Neural progenitor cell (in vitro differentiated cells): Measurements from ENCODE around the gene SURF4. TPM values are rescaled to one million over a fixed set of nuclear protein-coding genes. Genes with fewer than 3 reads are reported as not detected.

Source experiments
- DNase-seq: peaks from one replicate; pipeline ENCODE4 v3.0.0-alpha.2; 2016; ENCODE audit warnings: low spot score
- H2AFZ ChIP-seq: fragments of 200-600 bp; sonication (generic); replicated peaks from 2 replicates; pipeline ENCODE4 v1.6.1; 2016; ENCODE audit warnings: antibody characterized with exemption
- H3F3A ChIP-seq: fragments of 200-600 bp; sonication (generic); 2 replicates; pipeline ENCODE4 v1.6.1; 2016; ENCODE audit warnings: antibody characterized with exemption, low read depth
- H3K27ac ChIP-seq: fragments of 200-600 bp; sonication (generic); 2 replicates; pipeline ENCODE4 v1.5.1; 2016; ENCODE audit warnings: mild to moderate bottlenecking
- H3K27me3 ChIP-seq: fragments of 200-600 bp; sonication (generic); 2 replicates; pipeline ENCODE4 v1.6.1; 2016; ENCODE audit warnings: mild to moderate bottlenecking, moderate library complexity
- H3K36me3 ChIP-seq: fragments of 200-600 bp; sonication (generic); 2 replicates; pipeline ENCODE4 v1.5.1; 2016
- H3K4me1 ChIP-seq: fragments of 200-600 bp; sonication (generic); 2 replicates; pipeline ENCODE4 v1.6.1; 2016; ENCODE audit warnings: mixed run types
- H3K4me2 ChIP-seq: fragments of 200-600 bp; sonication (generic); 2 replicates; pipeline ENCODE4 v1.6.1; 2016
- H3K4me3 ChIP-seq: fragments of 200-600 bp; sonication (generic); 2 replicates; pipeline ENCODE4 v1.5.1; 2016
- H3K79me2 ChIP-seq: fragments of 200-600 bp; sonication (generic); 2 replicates; pipeline ENCODE4 v1.6.1; 2016; ENCODE audit warnings: low read depth
- H3K9ac ChIP-seq: fragments of 200-600 bp; sonication (generic); 2 replicates; pipeline ENCODE4 v1.6.1; 2016
- H3K9me3 ChIP-seq: fragments of 200-600 bp; sonication (generic); 2 replicates; pipeline ENCODE4 v1.5.1; 2016; ENCODE audit warnings: low read depth
- H4K20me1 ChIP-seq: fragments of 200-600 bp; sonication (generic); 2 replicates; pipeline ENCODE4 v1.6.1; 2016; ENCODE audit warnings: low read depth
- H3K27ac Mint-ChIP-seq: 3 replicates; pipeline ENCODE4 v1.8.0; 2021; ENCODE audit warnings: mixed read lengths
- H3K27me3 Mint-ChIP-seq: 2 replicates; pipeline ENCODE4 v1.8.0; 2022; ENCODE audit warnings: low read depth, mild to moderate bottlenecking, inconsistent platforms, moderate library complexity, mixed read lengths; ENCODE audit not compliant: insufficient read depth
- H3K36me3 Mint-ChIP-seq: 3 replicates; pipeline ENCODE4 v1.8.0; 2021; ENCODE audit warnings: mixed read lengths
- H3K4me1 Mint-ChIP-seq: 3 replicates; pipeline ENCODE4 v1.8.0; 2021; ENCODE audit warnings: mixed read lengths
- H3K4me3 Mint-ChIP-seq: 3 replicates; pipeline ENCODE4 v1.8.0; 2021; ENCODE audit warnings: mild to moderate bottlenecking, moderate library complexity, mixed read lengths
- H3K9me3 Mint-ChIP-seq: 3 replicates; pipeline ENCODE4 v1.8.0; 2020; ENCODE audit warnings: mixed read lengths
- EZH2 ChIP-seq: fragments of 200-600 bp; sonication (generic); IDR thresholded peaks from 2 replicates; pipeline ENCODE4 v1.6.1; 2017; ENCODE audit warnings: antibody characterized with exemption, mild to moderate bottlenecking, moderate library complexity
- EZH2phosphoT487 ChIP-seq: fragments of 200-600 bp; sonication (generic); IDR thresholded peaks from 2 replicates; pipeline ENCODE4 v1.6.1; 2017; ENCODE audit warnings: antibody characterized with exemption
- total RNA-seq: library from RNA; depleted of rRNA; stranded (reverse); fragments of >200 nt; gene quantifications from 2 replicates; pipeline ENCODE4 v1.2.3, GENCODE V29; 2015; ENCODE audit warnings: low replicate concordance
- TF ChIP-seq, protein P1 (sequence below): fragments of 200-600 bp; sonication (generic); IDR thresholded peaks from 2 replicates; pipeline ENCODE4 v1.5.1; 2017; ENCODE audit warnings: antibody characterized with exemption, mild to moderate bottlenecking

SURF4 gene
- total RNA-seq, 1 donor from 2014 or later, result 102 TPM

DNA sequence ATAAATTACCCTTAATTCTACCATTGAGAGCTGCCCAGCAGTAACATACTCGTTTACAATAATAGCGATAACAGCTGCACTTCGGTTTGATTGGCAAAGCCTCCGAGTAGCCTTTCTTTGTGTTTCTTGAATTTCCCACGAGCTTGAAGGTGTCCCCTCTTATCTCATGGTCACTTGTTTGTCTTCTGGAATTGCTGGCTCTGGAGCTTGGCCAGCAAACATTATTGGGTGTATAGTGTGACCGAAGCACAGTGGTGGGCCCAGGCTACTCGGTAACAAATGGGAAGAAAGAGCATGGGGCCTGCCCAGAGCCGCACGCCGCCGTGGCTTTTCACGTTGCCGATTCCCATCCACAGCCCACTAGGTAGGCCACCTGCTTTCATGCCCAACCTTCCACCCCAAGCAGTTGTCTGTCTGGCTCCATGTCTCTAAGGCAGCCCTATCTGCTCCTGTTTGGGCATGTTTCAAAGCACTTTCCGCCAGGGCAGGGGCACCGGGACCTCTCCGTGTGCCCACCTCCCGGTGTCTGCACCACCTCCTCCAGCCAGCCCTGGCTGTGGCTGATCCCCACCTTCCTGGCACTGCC lies 9.0 kb upstream of the SURF4 start:
- no peak overlapping the region for H2AFZ ChIP-seq
- Mint-ChIP-seq H3K9me3 (no peaks in the 10 kb centered on the region), H3K4me1 (no peaks in the 10 kb centered on the region), H3K36me3 (peaks cover 2% of the 10 kb centered on the region), H3K4me3 (no peak overlapping the region), H3K27ac (no peak overlapping the region), H3K27me3 (peaks cover 1% of the 10 kb centered on the region)
- H3K27ac ChIP-seq, result no peak overlapping the region
- H3F3A ChIP-seq, result no peaks in the 10 kb centered on the region
- H3K4me3 ChIP-seq, result no peak overlapping the region
- H3K9me3 ChIP-seq, result no peaks in the 10 kb centered on the region
- no peak overlapping the region for H3K9ac ChIP-seq
- TF ChIP-seq EZH2phosphoT487, result no peak
- TF ChIP-seq, protein P1, sequence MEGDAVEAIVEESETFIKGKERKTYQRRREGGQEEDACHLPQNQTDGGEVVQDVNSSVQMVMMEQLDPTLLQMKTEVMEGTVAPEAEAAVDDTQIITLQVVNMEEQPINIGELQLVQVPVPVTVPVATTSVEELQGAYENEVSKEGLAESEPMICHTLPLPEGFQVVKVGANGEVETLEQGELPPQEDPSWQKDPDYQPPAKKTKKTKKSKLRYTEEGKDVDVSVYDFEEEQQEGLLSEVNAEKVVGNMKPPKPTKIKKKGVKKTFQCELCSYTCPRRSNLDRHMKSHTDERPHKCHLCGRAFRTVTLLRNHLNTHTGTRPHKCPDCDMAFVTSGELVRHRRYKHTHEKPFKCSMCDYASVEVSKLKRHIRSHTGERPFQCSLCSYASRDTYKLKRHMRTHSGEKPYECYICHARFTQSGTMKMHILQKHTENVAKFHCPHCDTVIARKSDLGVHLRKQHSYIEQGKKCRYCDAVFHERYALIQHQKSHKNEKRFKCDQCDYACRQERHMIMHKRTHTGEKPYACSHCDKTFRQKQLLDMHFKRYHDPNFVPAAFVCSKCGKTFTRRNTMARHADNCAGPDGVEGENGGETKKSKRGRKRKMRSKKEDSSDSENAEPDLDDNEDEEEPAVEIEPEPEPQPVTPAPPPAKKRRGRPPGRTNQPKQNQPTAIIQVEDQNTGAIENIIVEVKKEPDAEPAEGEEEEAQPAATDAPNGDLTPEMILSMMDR, result no peak
- TF ChIP-seq EZH2, result no peak
- no peaks in the 10 kb centered on the region for H3K79me2 ChIP-seq
- H3K27me3 ChIP-seq, result no peaks in the 10 kb centered on the region
- no peaks in the 10 kb centered on the region for H4K20me1 ChIP-seq
- no peaks in the 10 kb centered on the region for H3K36me3 ChIP-seq
- no peak for DNase-seq
- H3K4me2 ChIP-seq, result no peak overlapping the region
- H3K4me1 ChIP-seq, result no peaks in the 10 kb centered on the region

DNA sequence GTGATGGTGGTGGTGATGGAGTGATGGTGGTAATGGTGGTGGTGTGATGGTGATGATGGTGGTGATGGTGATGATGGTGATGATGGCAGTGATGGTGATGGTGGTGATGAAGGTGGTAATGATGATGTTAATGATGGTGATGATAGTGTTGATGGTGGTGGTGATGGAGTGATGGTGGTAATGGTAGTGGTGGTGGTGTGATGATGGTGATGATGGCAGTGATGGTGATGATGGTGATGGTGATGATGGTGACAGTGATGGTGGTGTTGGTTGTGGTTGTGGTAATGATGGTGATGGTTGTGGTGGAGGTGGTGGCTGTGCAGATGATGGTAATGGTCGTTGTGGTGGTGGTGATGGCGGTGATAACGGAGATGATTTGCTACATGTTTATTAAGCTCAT lies 7.6 kb upstream of the SURF4 start:
- no peak overlapping the region for H3K27ac Mint-ChIP-seq
- no peak overlapping the region for H3K4me3 ChIP-seq
- H3K4me1 Mint-ChIP-seq, result peaks cover 2% of the 10 kb centered on the region
- H2AFZ ChIP-seq, result no peak overlapping the region
- H3K4me1 ChIP-seq, result no peaks in the 10 kb centered on the region
- H3K79me2 ChIP-seq, result no peaks in the 10 kb centered on the region
- no peaks in the 10 kb centered on the region for H3K9me3 ChIP-seq
- H3F3A ChIP-seq, result no peaks in the 10 kb centered on the region
- H3K36me3 ChIP-seq, result no peaks in the 10 kb centered on the region
- no peaks in the 10 kb centered on the region for H4K20me1 ChIP-seq
- H3K27me3 Mint-ChIP-seq, result peaks cover 2% of the 10 kb centered on the region
- no peak overlapping the region for H3K27ac ChIP-seq
- H3K27me3 ChIP-seq, result no peaks in the 10 kb centered on the region
- H3K36me3 Mint-ChIP-seq, result no peaks in the 10 kb centered on the region
- H3K9me3 Mint-ChIP-seq, result no peaks in the 10 kb centered on the region
- H3K4me3 Mint-ChIP-seq, result no peak overlapping the region
- TF ChIP-seq EZH2, result no peak
- TF ChIP-seq EZH2phosphoT487, result no peak
- no peak overlapping the region for H3K9ac ChIP-seq
- H3K4me2 ChIP-seq, result no peak overlapping the region
- no peak for DNase-seq

DNA sequence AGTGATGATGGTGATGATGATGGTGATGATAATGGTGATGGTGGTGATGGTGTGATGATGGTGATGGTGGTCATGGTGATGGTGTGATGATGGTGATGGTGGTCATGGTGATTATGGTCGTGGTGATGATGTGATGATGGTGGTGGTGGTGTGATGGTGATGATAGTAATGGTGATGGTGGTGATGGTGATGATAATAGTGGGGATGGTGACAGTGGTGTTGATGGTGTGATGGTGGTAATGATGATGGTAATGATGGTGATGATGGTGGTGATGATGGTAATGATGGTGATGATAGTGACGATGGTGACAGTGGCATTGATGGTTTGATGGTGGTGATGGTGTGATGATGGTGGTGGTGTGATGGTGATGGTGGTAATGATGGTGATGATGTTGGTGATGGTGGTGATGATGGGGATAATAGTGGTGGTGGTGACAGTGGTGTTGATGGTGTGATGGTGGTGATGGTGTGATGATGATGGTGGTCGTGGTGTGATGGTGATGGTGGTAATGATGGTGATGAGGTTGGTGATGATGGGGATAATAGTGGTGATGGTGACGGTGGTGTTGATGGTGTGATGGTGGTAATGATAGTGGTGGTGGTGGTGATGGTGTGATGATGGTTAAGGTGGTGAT lies 6.8 kb upstream of the SURF4 start:
- H2AFZ ChIP-seq, result no peak overlapping the region
- Mint-ChIP-seq H3K4me1 (peaks cover 6% of the 10 kb centered on the region), H3K4me3 (no peak overlapping the region), H3K36me3 (no peaks in the 10 kb centered on the region), H3K27me3 (peaks cover 2% of the 10 kb centered on the region), H3K9me3 (no peaks in the 10 kb centered on the region), H3K27ac (no peak overlapping the region)
- no peaks in the 10 kb centered on the region for H3K79me2 ChIP-seq
- H3K9me3 ChIP-seq, result no peaks in the 10 kb centered on the region
- TF ChIP-seq, protein P1, result no peak
- no peak for TF ChIP-seq EZH2phosphoT487
- no peak for TF ChIP-seq EZH2
- no peak overlapping the region for H3K4me3 ChIP-seq
- H3K9ac ChIP-seq, result no peak overlapping the region
- H3K4me2 ChIP-seq, result no peak overlapping the region
- no peak for DNase-seq
- H3K27ac ChIP-seq, result no peak overlapping the region
- no peaks in the 10 kb centered on the region for H3K36me3 ChIP-seq
- no peaks in the 10 kb centered on the region for H3K4me1 ChIP-seq
- H3F3A ChIP-seq, result no peaks in the 10 kb centered on the region
- peaks cover 1% of the 10 kb centered on the region for H3K27me3 ChIP-seq
- no peaks in the 10 kb centered on the region for H4K20me1 ChIP-seq

DNA sequence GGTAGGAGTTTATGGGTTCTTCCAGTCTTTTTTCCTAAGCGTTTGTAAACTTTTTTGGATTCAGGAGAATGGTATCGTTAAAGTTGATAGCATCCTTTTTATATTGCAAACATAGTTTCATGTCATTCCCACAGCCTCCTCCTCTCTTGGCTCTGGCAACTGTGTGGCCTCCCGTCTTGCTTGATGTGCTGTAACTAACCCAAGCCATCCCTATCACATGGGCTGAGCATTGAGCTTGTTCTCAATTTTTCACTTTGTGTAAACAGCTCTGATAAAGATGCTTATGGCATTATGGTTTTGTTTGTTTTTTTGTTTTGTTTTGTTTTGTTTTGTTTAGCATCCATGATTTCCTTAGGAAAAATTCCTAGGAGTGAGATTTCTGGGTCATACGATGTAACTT lies 4.9 kb upstream of the SURF4 start:
- no peak overlapping the region for H2AFZ ChIP-seq
- TF ChIP-seq, protein P1, result no peak
- TF ChIP-seq EZH2 (no peak), EZH2phosphoT487 (no peak)
- no peak overlapping the region for H3K4me2 ChIP-seq
- no peak overlapping the region for H3K4me3 Mint-ChIP-seq
- peaks cover under 1% of the 10 kb centered on the region for H3K79me2 ChIP-seq
- H3K4me1 ChIP-seq, result no peaks in the 10 kb centered on the region
- no peaks in the 10 kb centered on the region for H3K9me3 Mint-ChIP-seq
- no peaks in the 10 kb centered on the region for H3K36me3 Mint-ChIP-seq
- peaks cover 2% of the 10 kb centered on the region for H3K27me3 Mint-ChIP-seq
- H3K4me3 ChIP-seq, result no peak overlapping the region
- H3K36me3 ChIP-seq, result no peaks in the 10 kb centered on the region
- no peaks in the 10 kb centered on the region for H3F3A ChIP-seq
- peaks cover 13% of the 10 kb centered on the region for H3K27me3 ChIP-seq
- H4K20me1 ChIP-seq, result no peaks in the 10 kb centered on the region
- peaks cover 6% of the 10 kb centered on the region for H3K4me1 Mint-ChIP-seq
- no peak for DNase-seq
- H3K9me3 ChIP-seq, result no peaks in the 10 kb centered on the region
- no peak overlapping the region for H3K27ac Mint-ChIP-seq
- H3K27ac ChIP-seq, result no peak overlapping the region
- H3K9ac ChIP-seq, result no peak overlapping the region
